ENCODE data around the gene C21orf58.

The C21orf58 gene

DNA sequence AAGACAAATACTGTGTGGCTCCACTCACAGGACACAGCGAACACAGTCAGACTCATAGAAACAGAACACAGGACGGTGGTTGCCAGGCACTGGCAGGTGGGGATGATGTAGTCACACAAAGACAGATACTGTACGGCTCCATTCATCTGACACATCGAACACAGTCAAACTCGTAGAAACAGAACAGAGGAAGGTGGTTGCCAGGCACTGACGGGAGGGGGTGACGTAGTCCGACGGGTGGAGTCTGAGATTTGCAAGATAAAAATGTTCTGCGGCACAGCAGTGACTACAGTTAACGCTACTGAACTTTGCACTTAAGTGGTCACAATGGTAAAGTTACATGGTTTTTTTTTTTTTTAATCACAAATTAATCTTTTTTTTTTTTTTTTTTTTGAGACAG, 18.7 kb downstream of the C21orf58 start:
- no peak overlapping the region for H3K4me3 ChIP-seq (ENCODE audit: low read depth, low read length, poor library complexity, severe bottlenecking)
- no peak overlapping the region for H3K9ac ChIP-seq (ENCODE audit: low read length)
- H2AFZ ChIP-seq (ENCODE audit: low read length), result no peak overlapping the region
- H3K4me2 ChIP-seq (ENCODE audit: low read length), result no peak overlapping the region
- no peaks in the 10 kb centered on the region for H3K79me2 ChIP-seq (ENCODE audit: insufficient read depth, low read length)
- H3K27ac ChIP-seq (ENCODE audit: low read depth, low read length, poor library complexity, severe bottlenecking), result no peak overlapping the region
- H3K36me3 ChIP-seq (ENCODE audit: insufficient read depth, low read length), result peaks cover 65% of the 10 kb centered on the region
- H3K9me2 ChIP-seq (ENCODE audit: low read depth, low read length), result no peaks in the 10 kb centered on the region
- H4K20me1 ChIP-seq (ENCODE audit: insufficient read depth, low read length), result no peaks in the 10 kb centered on the region
- no peaks in the 10 kb centered on the region for H3K9me3 ChIP-seq (ENCODE audit: low read length)
- H3K27me3 ChIP-seq (ENCODE audit: insufficient read depth, low read length), result no peaks in the 10 kb centered on the region
- no peaks in the 10 kb centered on the region for H3K4me1 ChIP-seq (ENCODE audit: insufficient read depth, low read length, severe bottlenecking)
- TF ChIP-seq EZH2 (IDR thresholded peaks at IDR 0.05; ENCODE audit: borderline replicate concordance, low read length), result no peak
- TF ChIP-seq CTCF (IDR thresholded peaks at IDR 0.05; ENCODE audit: low read length), result no peak
- H3F3A ChIP-seq (ENCODE audit: insufficient read depth, low read length), result no peaks in the 10 kb centered on the region

GRCh38 chr21:46304437-46304836, 19.2 kb downstream of the C21orf58 start:
- Histone ChIP-seq H3K4me2 (ENCODE audit: low read length) (no peak overlapping the region), H3K79me2 (ENCODE audit: insufficient read depth, low read length) (no peaks in the 10 kb centered on the region), H3K27me3 (ENCODE audit: insufficient read depth, low read length) (no peaks in the 10 kb centered on the region), H3K9me2 (ENCODE audit: low read depth, low read length) (no peaks in the 10 kb centered on the region), H3K36me3 (ENCODE audit: insufficient read depth, low read length) (peaks cover 66% of the 10 kb centered on the region), H4K20me1 (ENCODE audit: insufficient read depth, low read length) (no peaks in the 10 kb centered on the region), H3K27ac (ENCODE audit: low read depth, low read length, poor library complexity, severe bottlenecking) (no peak overlapping the region), H3F3A (ENCODE audit: insufficient read depth, low read length) (no peaks in the 10 kb centered on the region), H3K4me3 (ENCODE audit: low read depth, low read length, poor library complexity, severe bottlenecking) (no peak overlapping the region), H3K9me3 (ENCODE audit: low read length) (no peaks in the 10 kb centered on the region), H3K9ac (ENCODE audit: low read length) (no peak overlapping the region), H3K4me1 (ENCODE audit: insufficient read depth, low read length, severe bottlenecking) (no peaks in the 10 kb centered on the region), H2AFZ (ENCODE audit: low read length) (no peak overlapping the region)
- TF ChIP-seq CTCF (IDR thresholded peaks at IDR 0.05; ENCODE audit: low read length) (no peak), EZH2 (IDR thresholded peaks at IDR 0.05; ENCODE audit: borderline replicate concordance, low read length) (no peak)

DNA sequence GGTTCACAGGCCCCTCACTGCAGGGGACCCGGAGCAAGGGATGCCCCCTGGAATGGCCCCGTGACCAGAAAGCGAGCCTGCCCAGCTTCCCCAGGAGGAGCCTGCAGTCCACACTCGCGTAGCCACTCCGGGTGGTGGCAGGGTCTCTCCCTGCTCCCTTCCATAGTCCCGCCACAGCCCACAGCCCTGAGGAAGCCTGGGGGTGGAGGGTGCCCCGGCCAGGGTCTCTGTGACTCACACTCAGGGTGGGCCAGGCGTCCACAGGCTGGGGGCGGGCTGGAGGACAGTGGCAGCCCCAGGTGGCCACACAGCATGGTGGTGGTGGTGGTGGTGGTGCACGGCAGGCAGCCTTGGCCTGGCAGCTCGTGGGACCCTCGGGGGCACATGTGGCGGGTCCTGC, 21.9 kb downstream of the C21orf58 start:
- Histone ChIP-seq H4K20me1 (ENCODE audit: insufficient read depth, low read length) (no peaks in the 10 kb centered on the region), H3K9ac (ENCODE audit: low read length) (no peak overlapping the region), H3F3A (ENCODE audit: insufficient read depth, low read length) (no peaks in the 10 kb centered on the region), H3K36me3 (ENCODE audit: insufficient read depth, low read length) (peaks cover 52% of the 10 kb centered on the region), H3K79me2 (ENCODE audit: insufficient read depth, low read length) (no peaks in the 10 kb centered on the region), H3K27me3 (ENCODE audit: insufficient read depth, low read length) (no peaks in the 10 kb centered on the region), H2AFZ (ENCODE audit: low read length) (no peak overlapping the region), H3K4me3 (ENCODE audit: low read depth, low read length, poor library complexity, severe bottlenecking) (no peak overlapping the region), H3K27ac (ENCODE audit: low read depth, low read length, poor library complexity, severe bottlenecking) (no peak overlapping the region), H3K9me2 (ENCODE audit: low read depth, low read length) (no peaks in the 10 kb centered on the region), H3K9me3 (ENCODE audit: low read length) (no peaks in the 10 kb centered on the region), H3K4me1 (ENCODE audit: insufficient read depth, low read length, severe bottlenecking) (no peaks in the 10 kb centered on the region), H3K4me2 (ENCODE audit: low read length) (no peak overlapping the region)
- TF ChIP-seq CTCF (IDR thresholded peaks at IDR 0.05; ENCODE audit: low read length) (no peak), EZH2 (IDR thresholded peaks at IDR 0.05; ENCODE audit: borderline replicate concordance, low read length) (no peak)

Measured in OCI-LY1 (cell line).